PFSK-1 (cell line): ENCODE results near the gene USH1C.

Experiments used
- FOXP2 ChIP-seq: optimal IDR thresholded peaks from 2 replicates; pipeline ENCODE3; 2011; ENCODE audit warnings: borderline replicate concordance, control low read depth, inconsistent platforms; ENCODE audit not compliant: insufficient read depth; ENCODE audit errors: extremely low read length, extremely low read depth
- POLR2AphosphoS5 ChIP-seq: IDR thresholded peaks from 2 replicates; pipeline ENCODE4 v1.6.1; 2012; ENCODE audit warnings: low read depth, mild to moderate bottlenecking, control low read depth, low read length, moderate library complexity
- REST ChIP-seq, 2 experiments: IDR thresholded peaks; 2 replicates each; pipeline versions ENCODE4 v1.6.1 to v1.8.0; 2011 to 2012; ENCODE audit warnings: low read depth in 2 of 2, low read length in 2 of 2, control low read depth in 1 of 2, inconsistent platforms in 1 of 2, mild to moderate bottlenecking in 1 of 2, moderate library complexity in 1 of 2; ENCODE audit not compliant: insufficient read depth in 1 of 2
- SIN3A ChIP-seq: IDR thresholded peaks from 2 replicates; pipeline ENCODE4 v1.6.1; 2012; ENCODE audit warnings: mild to moderate bottlenecking, low read length, moderate library complexity, borderline replicate concordance; ENCODE audit not compliant: insufficient read depth
- TAF1 ChIP-seq: IDR thresholded peaks from 2 replicates; pipeline ENCODE4 v1.6.1; 2012; ENCODE audit warnings: low read length, control low read depth, borderline replicate concordance; ENCODE audit not compliant: insufficient read depth

Gene USH1C

DNA sequence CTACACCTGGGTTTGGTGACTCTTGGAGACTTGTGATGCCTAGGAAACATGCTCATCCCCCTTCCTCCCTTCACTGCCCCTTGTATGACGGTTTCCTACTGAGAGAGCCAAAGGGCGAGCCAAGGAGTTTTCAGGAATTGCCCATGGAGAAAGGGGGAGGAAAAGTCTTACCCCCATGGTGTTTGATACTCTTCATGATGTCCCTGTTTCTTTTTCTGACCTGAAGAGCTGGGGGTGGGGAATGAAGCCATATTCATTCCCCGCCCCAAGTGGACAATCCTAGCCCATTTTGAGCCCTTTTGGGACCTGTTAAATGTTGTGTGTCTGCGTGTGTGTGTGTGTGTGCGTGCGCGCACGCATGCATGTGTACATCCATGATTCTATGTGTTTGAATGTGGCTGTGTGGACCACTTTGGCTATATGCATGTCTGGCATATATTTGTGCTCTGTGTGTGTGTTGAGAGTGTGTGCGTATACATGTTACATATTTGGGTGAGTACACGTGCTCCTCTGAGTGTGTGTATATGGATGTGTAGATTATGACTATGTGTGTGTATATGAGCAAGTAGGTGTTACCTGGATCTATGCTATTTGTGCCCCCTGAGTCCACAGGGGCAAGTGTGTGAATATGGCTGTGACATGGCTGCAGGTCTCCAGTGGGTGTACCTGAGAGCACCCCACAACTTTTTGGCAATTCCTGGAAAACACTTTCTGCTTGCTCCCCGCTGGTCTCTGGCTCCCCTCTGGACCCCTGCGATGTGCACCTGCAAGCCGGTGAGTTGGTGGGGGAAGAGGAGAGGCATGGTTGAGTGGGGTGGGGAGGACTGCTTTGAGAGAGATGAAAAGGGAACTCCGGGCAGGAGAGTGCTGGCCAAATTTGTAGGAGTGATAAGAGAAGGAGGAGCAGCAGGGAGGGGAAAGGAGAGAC is 27.5 kb upstream of the USH1C start:
- TF ChIP-seq POLR2AphosphoS5, result no peak
- no peak for TF ChIP-seq SIN3A
- TF ChIP-seq TAF1, result no peak
- no peak for TF ChIP-seq FOXP2
- TF ChIP-seq REST (IDR thresholded peaks at IDR 0.05; ENCODE audit: insufficient read depth in 1 of 2, low read depth in 2 of 2, low read length in 2 of 2), result no peak

DNA sequence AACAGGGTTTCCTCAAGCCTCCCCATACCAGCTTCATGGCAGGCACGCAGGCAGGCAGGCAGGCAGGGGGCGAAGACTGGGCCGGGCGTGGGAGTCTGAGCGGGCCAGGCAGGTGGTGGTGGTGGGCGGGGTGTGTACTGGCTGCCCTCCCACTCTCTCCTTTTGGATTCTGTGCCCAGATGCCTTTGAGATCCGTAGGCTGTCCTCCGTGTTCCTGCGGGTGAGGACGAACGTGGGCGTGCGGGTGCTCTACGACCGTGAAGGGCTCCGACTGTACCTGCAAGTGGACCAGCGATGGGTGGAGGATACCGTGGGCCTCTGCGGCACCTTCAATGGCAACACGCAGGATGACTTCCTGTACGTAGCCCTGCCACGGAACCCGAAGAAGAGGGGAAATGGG is 25.8 kb upstream of the USH1C start:
- TF ChIP-seq TAF1 (no peak), SIN3A (no peak), POLR2AphosphoS5 (no peak), REST (IDR thresholded peaks at IDR 0.05; ENCODE audit: insufficient read depth in 1 of 2, low read depth in 2 of 2, low read length in 2 of 2) (no peak), FOXP2 (no peak)

DNA sequence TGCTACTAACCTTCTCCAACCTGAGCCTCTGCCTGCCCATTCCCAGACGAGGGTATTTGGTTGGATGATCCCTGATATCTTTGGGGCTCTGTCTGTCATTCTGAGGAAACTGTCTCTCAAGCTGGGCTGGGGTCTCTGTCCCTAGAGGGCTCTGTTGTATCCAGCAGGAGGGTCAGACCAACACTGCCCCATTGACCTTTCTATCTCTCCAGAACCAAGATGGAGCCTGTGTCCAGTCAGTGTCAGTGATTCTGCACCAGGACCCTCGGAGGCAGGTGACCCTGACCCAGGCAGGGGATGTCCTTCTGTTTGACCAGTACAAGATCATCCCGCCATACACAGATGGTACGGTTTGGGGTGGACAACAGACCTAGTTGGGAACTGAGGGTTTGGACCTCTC is 24.7 kb upstream of the USH1C start:
- TF ChIP-seq TAF1, result no peak
- no peak for TF ChIP-seq REST (IDR thresholded peaks at IDR 0.05; ENCODE audit: insufficient read depth in 1 of 2, low read depth in 2 of 2, low read length in 2 of 2)
- TF ChIP-seq POLR2AphosphoS5, result no peak
- TF ChIP-seq SIN3A, result no peak
- TF ChIP-seq FOXP2, result no peak

DNA sequence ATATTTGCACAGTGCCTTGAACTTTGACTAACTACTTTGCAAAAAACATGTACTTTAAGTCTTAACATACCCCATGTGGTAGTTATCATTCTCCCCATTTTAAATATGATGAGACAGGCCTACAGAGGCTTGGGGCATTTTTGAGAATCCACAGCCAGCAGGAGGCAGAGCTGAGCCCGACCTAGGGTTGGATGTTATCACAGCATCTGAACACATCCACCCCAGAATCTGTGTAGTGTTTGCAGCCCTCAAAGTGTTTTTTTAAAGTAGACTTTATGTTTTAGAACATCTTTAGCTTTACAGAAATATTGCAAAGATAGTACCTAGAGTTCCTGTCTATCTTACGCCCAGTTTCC is 20.4 kb upstream of the USH1C start:
- TF ChIP-seq SIN3A (no peak), TAF1 (no peak), FOXP2 (no peak)

GRCh38 chr11:17563961-17564686 is 19.9 kb upstream of the USH1C start:
- TF ChIP-seq FOXP2 (no peak), TAF1 (no peak), POLR2AphosphoS5 (no peak), REST (IDR thresholded peaks at IDR 0.05; ENCODE audit: insufficient read depth in 1 of 2, low read depth in 2 of 2, low read length in 2 of 2) (no peak), SIN3A (no peak)
